ENCODE results near the gene CYRIA. TPM values are rescaled to one million over a fixed set of nuclear protein-coding genes. Genes with fewer than 3 reads are reported as not detected.

CYRIA gene
- total RNA-seq, 6 experiments from 2014 or later: 1.6 to 6.3 (median 3.1) TPM

DNA sequence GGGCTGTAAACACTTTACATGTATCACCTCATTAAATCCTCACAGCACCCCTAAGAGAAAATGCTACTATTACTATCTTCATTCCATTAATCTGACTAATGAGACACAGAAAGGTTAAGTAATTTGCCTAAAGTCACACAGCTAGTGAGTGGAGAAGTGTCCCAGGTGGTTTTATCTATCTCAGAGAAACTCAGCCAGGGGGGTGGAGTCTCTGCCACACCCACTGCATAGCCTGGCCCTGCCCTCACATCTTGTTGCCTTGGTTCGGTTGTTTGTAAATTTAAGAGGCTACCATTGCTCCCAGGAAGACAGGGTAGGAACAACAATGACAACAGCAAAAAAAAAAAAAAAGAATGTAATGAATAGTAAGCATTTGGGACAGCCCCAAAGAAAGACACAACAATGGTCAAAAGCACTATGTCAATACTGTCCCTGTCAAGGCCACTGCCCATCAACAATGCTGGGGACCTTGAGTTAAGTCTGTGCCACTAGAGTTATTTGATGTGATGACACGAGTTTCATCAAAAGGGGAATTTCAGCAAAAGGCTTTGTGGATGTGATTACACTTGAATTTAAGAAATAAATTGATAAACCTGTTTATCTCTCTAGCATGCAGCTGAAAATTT is 17.5 kb downstream of the CYRIA start:
- Histone ChIP-seq H3K4me1 (peaks cover 0 to 6% (median 0%) of the 10 kb centered on the region in 4 donors), H3K36me3 (no peaks in the 10 kb centered on the region), H3K4me3 (no peak overlapping the region), H3K9me3 (no peaks in the 10 kb centered on the region), H3K27me3 (no peaks in the 10 kb centered on the region), H3K27ac (no peak overlapping the region)
- DNase-seq: no peak
- intact Hi-C loops (cut with DNase I): no loop called here
- WGBS (ENCODE audit: insufficient coverage, low coverage, low lambda C conversion rate, missing lambda C conversion rate): 69% methylated on average over 2 of the region's 2 CpGs
- no peak for ATAC-seq
- TF ChIP-seq POLR2A (IDR thresholded peaks at IDR 0.05) (no peak), CTCF (IDR thresholded peaks at IDR 0.05) (no peak)

GRCh38 chr2:16645775-16646559 is 19.7 kb downstream of the CYRIA start:
- intact Hi-C loops (cut with DNase I): no loop called here
- H3K27ac ChIP-seq: no peak overlapping the region
- 85% methylated on average over 3 of the region's 3 CpGs for WGBS (ENCODE audit: insufficient coverage, low coverage, low lambda C conversion rate, missing lambda C conversion rate)

DNA sequence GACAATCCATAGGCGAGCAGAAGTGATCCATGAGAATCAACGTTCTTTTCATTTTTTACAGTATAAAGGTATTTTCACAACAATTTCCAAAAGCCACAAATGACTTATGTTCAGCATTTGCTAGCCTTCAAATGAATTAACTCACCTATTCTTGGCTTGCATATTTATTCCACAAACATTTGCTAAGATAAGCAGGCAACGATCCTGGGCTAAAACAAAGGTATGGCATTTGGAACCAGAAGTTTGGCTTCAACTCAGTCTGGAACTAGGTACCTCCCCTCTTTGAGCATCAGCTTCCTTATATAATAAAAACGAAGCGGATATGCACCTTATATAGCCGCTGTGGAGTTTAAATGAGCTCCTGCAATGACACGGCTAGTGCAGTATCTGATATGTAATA is 20.5 kb downstream of the CYRIA start:
- TF ChIP-seq CTCF (IDR thresholded peaks at IDR 0.05) (no peak), POLR2A (IDR thresholded peaks at IDR 0.05) (no peak)
- Histone ChIP-seq H3K27me3 (no peaks in the 10 kb centered on the region), H3K4me3 (no peak overlapping the region), H3K4me1 (no peaks in the 10 kb centered on the region), H3K27ac (no peak overlapping the region), H3K36me3 (no peaks in the 10 kb centered on the region), H3K9me3 (no peaks in the 10 kb centered on the region)
- WGBS (ENCODE audit: insufficient coverage, low coverage, low lambda C conversion rate, missing lambda C conversion rate): 66% methylated on average over 6 of the region's 7 CpGs
- DNase-seq (no peak), ATAC-seq (no peak)
- intact Hi-C loops (cut with DNase I): no loop called here

More at GRCh38 chr2:16645775-16646559, 19.7 kb downstream of the CYRIA start:
- Histone ChIP-seq H3K4me3 (no peak overlapping the region), H3K36me3 (no peaks in the 10 kb centered on the region), H3K9me3 (no peaks in the 10 kb centered on the region), H3K4me1 (no peaks in the 10 kb centered on the region), H3K27me3 (no peaks in the 10 kb centered on the region)
- no peak for ATAC-seq
- TF ChIP-seq CTCF (IDR thresholded peaks at IDR 0.05) (no peak), POLR2A (IDR thresholded peaks at IDR 0.05) (no peak)
- DNase-seq: no peak

GRCh38 chr2:16644221-16644925 is 21.3 kb downstream of the CYRIA start:
- H3K4me1 ChIP-seq: no peaks in the 10 kb centered on the region
- no peak overlapping the region for H3K4me3 ChIP-seq
- no peak for DNase-seq
- ATAC-seq: no peak
- no peaks in the 10 kb centered on the region for H3K9me3 ChIP-seq
- intact Hi-C loops (cut with DNase I): no loop called here
- no peaks in the 10 kb centered on the region for H3K27me3 ChIP-seq
- no peak overlapping the region for H3K27ac ChIP-seq
- 78% methylated on average over 6 of the region's 6 CpGs for WGBS (ENCODE audit: insufficient coverage, low coverage, low lambda C conversion rate, missing lambda C conversion rate)
- TF ChIP-seq POLR2A (IDR thresholded peaks at IDR 0.05) (no peak), CTCF (IDR thresholded peaks at IDR 0.05) (no peak)
- H3K36me3 ChIP-seq: no peaks in the 10 kb centered on the region
